Measurements from ENCODE around the gene PTTG2.

PTTG2 gene

GRCh38 chr4:38008571-38009021, 48.4 kb downstream of the PTTG2 start:
- Histone ChIP-seq H3K23ac (ENCODE audit: low read depth, low read length, poor library complexity) (no peak overlapping the region), H3K27ac (replicated peaks; ENCODE audit: low read length) (no peak overlapping the region), H3K4me2 (ENCODE audit: insufficient read depth, low read length, poor library complexity, severe bottlenecking) (no peak overlapping the region), H2BK15ac (ENCODE audit: low read length) (no peak overlapping the region), H3K14ac (ENCODE audit: low read length) (no peak overlapping the region), H2BK12ac (ENCODE audit: low read length) (no peak overlapping the region), H2AFZ (ENCODE audit: low read length) (no peak overlapping the region), H4K91ac (ENCODE audit: low read depth, low read length, poor library complexity) (no peak overlapping the region), H3K36me3 (replicated peaks in 1 of 2; ENCODE audit: control insufficient read depth in 2 of 2, insufficient read depth in 2 of 2, low read length in 2 of 2) (no peaks in the 10 kb centered on the region), H2BK120ac (ENCODE audit: low read depth, low read length) (no peak overlapping the region), H3K4ac (ENCODE audit: low read length) (no peak overlapping the region), H2BK5ac (ENCODE audit: low read length) (no peak overlapping the region), H3K9ac (ENCODE audit: low read depth, low read length, poor library complexity) (no peak overlapping the region), H4K8ac (ENCODE audit: low read depth, low read length) (no peak overlapping the region), H3K79me1 (ENCODE audit: low read depth, low read length) (peaks cover 3% of the 10 kb centered on the region), H3K4me1 (ENCODE audit: control insufficient read depth in 2 of 2, insufficient read depth in 1 of 2, low read depth in 1 of 2, low read length in 2 of 2) (peaks cover 5 to 21% of the 10 kb centered on the region in 2 donors), H3K18ac (ENCODE audit: low read length) (no peak overlapping the region), H2AK5ac (ENCODE audit: low read depth, low read length) (no peak overlapping the region), H3K4me3 (ENCODE audit: low read length in 2 of 2) (no peak overlapping the region), H3K9me3 (replicated peaks in 1 of 2; ENCODE audit: control insufficient read depth in 2 of 2, insufficient read depth in 1 of 2, low read depth in 1 of 2, low read length in 2 of 2) (no peaks in the 10 kb centered on the region), H3K27me3 (ENCODE audit: control insufficient read depth in 3 of 3, insufficient read depth in 3 of 3, low read depth in 1 of 3, low read length in 3 of 3) (no peaks in the 10 kb centered on the region)
- no peak for DNase-seq (ENCODE audit: low spot score)
- no CpG with 5 or more reads among the region's 3 CpGs for WGBS, 2 donors (ENCODE audit: extremely low coverage in 2 of 2, insufficient read length in 2 of 2, insufficient replicate concordance in 1 of 2)

- Histone ChIP-seq H2BK5ac (ENCODE audit: low read length) (no peak overlapping the region), H3K79me1 (ENCODE audit: low read depth, low read length) (peaks cover 3% of the 10 kb centered on the region), H3K27me3 (ENCODE audit: control insufficient read depth in 3 of 3, insufficient read depth in 3 of 3, low read depth in 1 of 3, low read length in 3 of 3) (no peaks in the 10 kb centered on the region), H3K36me3 (replicated peaks in 1 of 2; ENCODE audit: control insufficient read depth in 2 of 2, insufficient read depth in 2 of 2, low read length in 2 of 2) (no peaks in the 10 kb centered on the region), H2AK5ac (ENCODE audit: low read depth, low read length) (no peak overlapping the region), H2BK120ac (ENCODE audit: low read depth, low read length) (no peak overlapping the region), H3K4ac (ENCODE audit: low read length) (no peak overlapping the region), H4K91ac (ENCODE audit: low read depth, low read length, poor library complexity) (no peak overlapping the region), H3K4me3 (ENCODE audit: low read length in 2 of 2) (no peak overlapping the region), H3K4me1 (ENCODE audit: control insufficient read depth in 2 of 2, insufficient read depth in 1 of 2, low read depth in 1 of 2, low read length in 2 of 2) (peaks cover 5 to 17% of the 10 kb centered on the region in 2 donors), H3K18ac (ENCODE audit: low read length) (no peak overlapping the region), H3K4me2 (ENCODE audit: insufficient read depth, low read length, poor library complexity, severe bottlenecking) (no peak overlapping the region), H3K9me3 (replicated peaks in 1 of 2; ENCODE audit: control insufficient read depth in 2 of 2, insufficient read depth in 1 of 2, low read depth in 1 of 2, low read length in 2 of 2) (no peaks in the 10 kb centered on the region), H3K9ac (ENCODE audit: low read depth, low read length, poor library complexity) (no peak overlapping the region), H2AFZ (ENCODE audit: low read length) (no peak overlapping the region), H3K27ac (replicated peaks; ENCODE audit: low read length) (no peak overlapping the region), H3K23ac (ENCODE audit: low read depth, low read length, poor library complexity) (no peak overlapping the region), H3K14ac (ENCODE audit: low read length) (no peak overlapping the region), H2BK15ac (ENCODE audit: low read length) (no peak overlapping the region), H4K8ac (ENCODE audit: low read depth, low read length) (no peak overlapping the region), H2BK12ac (ENCODE audit: low read length) (no peak overlapping the region)
- DNase-seq (ENCODE audit: low spot score): no peak
These were observed 49.2 kb downstream of the PTTG2 start for GRCh38 chr4:38009421-38009820.

DNA sequence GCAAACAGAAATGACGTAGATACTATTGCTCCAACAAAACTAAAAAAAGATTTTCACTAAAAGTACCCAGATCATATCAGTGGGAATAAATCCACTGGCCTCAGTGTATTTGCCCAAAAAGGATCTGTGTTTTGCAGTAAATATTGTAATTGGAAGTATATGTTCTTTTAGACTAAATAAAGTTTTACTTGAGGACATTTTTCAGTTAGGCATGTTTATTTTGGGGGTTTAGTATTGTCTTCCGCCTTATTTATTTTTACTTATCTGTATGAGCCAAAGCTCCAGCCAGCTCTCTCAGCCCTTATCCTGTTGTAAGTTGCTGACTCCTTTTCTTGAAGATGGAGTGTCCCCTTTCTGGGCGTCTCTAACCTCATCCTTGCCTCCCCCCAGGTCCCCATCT, 49.8 kb downstream of the PTTG2 start:
- H2AK5ac ChIP-seq (ENCODE audit: low read depth, low read length): no peak overlapping the region
- H2AFZ ChIP-seq (ENCODE audit: low read length): no peak overlapping the region
- H3K4me1 ChIP-seq (ENCODE audit: control insufficient read depth in 2 of 2, insufficient read depth in 1 of 2, low read depth in 1 of 2, low read length in 2 of 2): peaks cover 3 to 14% of the 10 kb centered on the region in 2 donors
- whole genome bisulfite sequencing, 2 donors (ENCODE audit: extremely low coverage in 2 of 2, insufficient read length in 2 of 2, insufficient replicate concordance in 1 of 2): no CpG with 5 or more reads among the region's 3 CpGs
- no peak overlapping the region for H4K8ac ChIP-seq (ENCODE audit: low read depth, low read length)
- H3K9ac ChIP-seq (ENCODE audit: low read depth, low read length, poor library complexity): no peak overlapping the region
- peaks cover 3% of the 10 kb centered on the region for H3K79me1 ChIP-seq (ENCODE audit: low read depth, low read length)
- H3K18ac ChIP-seq (ENCODE audit: low read length): no peak overlapping the region
- no peaks in the 10 kb centered on the region for H3K9me3 ChIP-seq (replicated peaks in 1 of 2; ENCODE audit: control insufficient read depth in 2 of 2, insufficient read depth in 1 of 2, low read depth in 1 of 2, low read length in 2 of 2)
- no peak overlapping the region for H2BK15ac ChIP-seq (ENCODE audit: low read length)
- no peak for DNase-seq (ENCODE audit: low spot score)
- no peak overlapping the region for H2BK120ac ChIP-seq (ENCODE audit: low read depth, low read length)
- no peak overlapping the region for H3K27ac ChIP-seq (replicated peaks; ENCODE audit: low read length)
- H3K14ac ChIP-seq (ENCODE audit: low read length): no peak overlapping the region
- H4K91ac ChIP-seq (ENCODE audit: low read depth, low read length, poor library complexity): no peak overlapping the region
- no peak overlapping the region for H3K4ac ChIP-seq (ENCODE audit: low read length)
- no peak overlapping the region for H3K4me3 ChIP-seq (ENCODE audit: low read length in 2 of 2)
- H3K4me2 ChIP-seq (ENCODE audit: insufficient read depth, low read length, poor library complexity, severe bottlenecking): no peak overlapping the region
- no peaks in the 10 kb centered on the region for H3K27me3 ChIP-seq (ENCODE audit: control insufficient read depth in 3 of 3, insufficient read depth in 3 of 3, low read depth in 1 of 3, low read length in 3 of 3)
- no peak overlapping the region for H3K23ac ChIP-seq (ENCODE audit: low read depth, low read length, poor library complexity)
- H2BK5ac ChIP-seq (ENCODE audit: low read length): no peak overlapping the region
- H2BK12ac ChIP-seq (ENCODE audit: low read length): no peak overlapping the region
- H3K36me3 ChIP-seq (replicated peaks in 1 of 2; ENCODE audit: control insufficient read depth in 2 of 2, insufficient read depth in 2 of 2, low read length in 2 of 2): peaks cover 2 to 3% of the 10 kb centered on the region in 2 donors

Data from neuronal stem cell (in vitro differentiated cells).